ENCODE measurements around the gene STARD8. TPM values are rescaled to one million over a fixed set of nuclear protein-coding genes. Genes with fewer than 3 reads are reported as not detected.

Gene STARD8
- total RNA-seq, 1 donor from 2014 or later, result 9.3 TPM

GRCh38 chrX:68705986-68706385 lies 58.5 kb downstream of the STARD8 start:
- H3K27me3 ChIP-seq (ENCODE audit: low read depth), result no peaks in the 10 kb centered on the region
- no peak for DNase-seq
- no peaks in the 10 kb centered on the region for H3K9me3 ChIP-seq (replicated peaks)
- no peak overlapping the region for H3K4me3 ChIP-seq
- peak overlapping the region; percentile 42 for H3K27ac ChIP-seq (replicated peaks)
- peaks cover 88% of the 10 kb centered on the region for H3K4me1 ChIP-seq
- TF ChIP-seq CTCF (IDR thresholded peaks at IDR 0.05; ENCODE audit: borderline replicate concordance), result no peak
- intact Hi-C loops (cut with micrococcal nuclease), result no loop called here
- no peaks in the 10 kb centered on the region for H3K36me3 ChIP-seq

GRCh38 chrX:68708503-68709290 lies 61.2 kb downstream of the STARD8 start:
- no peaks in the 10 kb centered on the region for H3K27me3 ChIP-seq (ENCODE audit: low read depth)

DNA sequence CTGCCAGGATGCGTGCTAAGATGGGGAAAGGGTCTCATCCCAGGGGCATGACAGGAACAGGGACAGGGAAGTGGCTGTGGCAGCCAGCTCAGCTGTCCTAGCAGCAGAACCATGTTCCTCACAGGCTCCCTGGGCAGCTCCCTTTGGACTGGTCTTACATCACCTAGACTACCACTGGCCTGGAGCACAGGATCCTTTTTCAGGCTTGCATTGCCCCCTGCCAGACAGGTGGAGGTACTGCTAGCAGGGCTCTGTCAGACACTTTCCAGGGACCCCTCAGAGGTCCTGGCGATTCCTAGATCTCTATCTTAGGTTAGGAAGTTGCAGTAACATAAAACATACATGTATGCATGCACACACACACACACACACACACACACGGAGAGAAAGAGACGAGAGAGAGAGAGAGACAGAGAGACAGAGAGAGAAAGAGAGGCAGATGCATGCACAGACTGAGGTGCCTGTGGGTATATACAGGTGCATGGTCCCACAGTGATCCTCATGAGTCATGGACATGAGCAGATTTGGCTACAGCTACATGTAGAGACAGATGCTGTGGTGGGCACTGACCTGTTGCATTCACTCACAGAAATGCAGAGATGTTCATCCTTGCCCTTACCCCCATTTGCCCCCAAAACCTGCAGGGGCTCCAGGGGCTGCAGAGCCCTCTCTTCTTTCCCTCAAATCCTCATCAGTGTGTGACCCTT lies 63.6 kb downstream of the STARD8 start:
- no peak for DNase-seq
- Histone ChIP-seq H3K9me3 (replicated peaks) (no peaks in the 10 kb centered on the region), H3K4me3 (no peak overlapping the region), H3K27ac (replicated peaks) (peak overlapping the region; percentile 30), H3K4me1 (peaks cover 47% of the 10 kb centered on the region), H3K27me3 (ENCODE audit: low read depth) (no peaks in the 10 kb centered on the region), H3K36me3 (peaks cover 6% of the 10 kb centered on the region)
- TF ChIP-seq CTCF (IDR thresholded peaks at IDR 0.05; ENCODE audit: borderline replicate concordance), result peak; percentile 57
- intact Hi-C loops (cut with micrococcal nuclease), result loop anchor here (5.0 kb wide), 1 partner anchor 199 kb away; no protein-coding TSS in a partner anchor

More at GRCh38 chrX:68708503-68709290, 61.2 kb downstream of the STARD8 start:
- H3K36me3 ChIP-seq, result no peaks in the 10 kb centered on the region
- intact Hi-C loops (cut with micrococcal nuclease), result no loop called here
- peak overlapping the region; percentile 42 for H3K27ac ChIP-seq (replicated peaks)
- H3K4me3 ChIP-seq, result no peak overlapping the region
- peaks cover 67% of the 10 kb centered on the region for H3K4me1 ChIP-seq
- H3K9me3 ChIP-seq (replicated peaks), result no peaks in the 10 kb centered on the region
- TF ChIP-seq CTCF (IDR thresholded peaks at IDR 0.05; ENCODE audit: borderline replicate concordance), result no peak
- DNase-seq, result no peak

GRCh38 chrX:68711845-68712244 lies 64.4 kb downstream of the STARD8 start:
- no peak overlapping the region for H3K27ac ChIP-seq (replicated peaks)
- no peaks in the 10 kb centered on the region for H3K27me3 ChIP-seq (ENCODE audit: low read depth)
- no peak overlapping the region for H3K4me3 ChIP-seq
- no peak for DNase-seq
- TF ChIP-seq CTCF (IDR thresholded peaks at IDR 0.05; ENCODE audit: borderline replicate concordance), result no peak
- H3K9me3 ChIP-seq (replicated peaks), result no peaks in the 10 kb centered on the region
- H3K4me1 ChIP-seq, result peaks cover 38% of the 10 kb centered on the region
- intact Hi-C loops (cut with micrococcal nuclease), result loop anchor here (5.0 kb wide), 1 partner anchor 200 kb away; no protein-coding TSS in a partner anchor
- H3K36me3 ChIP-seq, result peaks cover 6% of the 10 kb centered on the region

- Histone ChIP-seq H3K4me3 (no peak overlapping the region), H3K4me1 (peaks cover 17% of the 10 kb centered on the region), H3K27me3 (ENCODE audit: low read depth) (no peaks in the 10 kb centered on the region), H3K36me3 (peaks cover 6% of the 10 kb centered on the region), H3K9me3 (replicated peaks) (no peaks in the 10 kb centered on the region), H3K27ac (replicated peaks) (no peak overlapping the region)
- TF ChIP-seq CTCF (IDR thresholded peaks at IDR 0.05; ENCODE audit: borderline replicate concordance), result no peak
- intact Hi-C loops (cut with micrococcal nuclease), result loop anchor here (5.0 kb wide), 1 partner anchor 203 kb away; no protein-coding TSS in a partner anchor
- DNase-seq, result no peak
Observed at GRCh38 chrX:68714856-68715255, 67.4 kb downstream of the STARD8 start.
